Fibroblast of villous mesenchyme (primary cell): ENCODE measurements around the gene C6orf141. TPM values are rescaled to one million over a fixed set of nuclear protein-coding genes. Genes with fewer than 3 reads are reported as not detected.

Experiments
- DNase-seq: peaks from one replicate; pipeline ENCODE4 v3.0.0-alpha.2; 2010; ENCODE audit warnings: low read depth
- H3K4me3 ChIP-seq: 2 replicates; pipeline ENCODE4 v1.5.1; 2011; ENCODE audit warnings: low read depth, mild to moderate bottlenecking, low read length
- total RNA-seq: library from RNA; depleted of rRNA; stranded (reverse); fragments of >200 nt; gene quantifications from 2 replicates; pipeline ENCODE4 v1.2.3, GENCODE V29; 2012
- TF ChIP-seq, protein P1 (sequence below): IDR thresholded peaks from 2 replicates; pipeline ENCODE4 v1.5.1; 2012; ENCODE audit warnings: low read depth, mild to moderate bottlenecking, low read length; ENCODE audit not compliant: insufficient read depth

The C6orf141 gene
- total RNA-seq: 0.43 and 1.6 TPM in 2 replicates

DNA sequence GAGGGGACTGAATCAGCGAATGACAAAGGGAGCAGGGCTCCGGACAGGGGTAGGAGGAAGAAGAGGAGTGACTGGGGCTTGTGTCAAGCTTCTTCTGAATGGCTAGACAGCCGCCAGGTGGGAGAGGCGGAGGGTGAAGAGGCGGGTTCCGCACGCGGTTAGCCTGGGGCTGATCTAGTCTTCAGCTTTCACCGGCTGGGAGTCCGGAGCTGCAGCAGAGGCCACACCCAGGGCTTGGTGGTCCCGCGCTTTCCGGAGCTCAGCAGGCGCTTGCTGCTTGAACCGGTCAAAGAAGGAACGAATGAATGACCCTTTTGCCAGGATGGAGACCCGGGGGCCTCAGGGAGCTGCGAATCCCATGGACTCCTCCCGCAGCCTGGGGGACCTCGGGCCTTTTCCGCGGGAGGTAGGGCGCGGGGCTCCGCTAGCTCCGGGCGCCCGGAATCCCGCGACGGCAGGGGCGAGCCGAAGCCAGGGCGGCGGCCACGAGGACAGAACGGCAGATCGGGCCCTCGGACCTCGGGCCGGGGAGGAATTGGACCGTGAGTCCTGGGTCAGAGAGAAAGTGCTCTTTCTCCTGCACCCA lies at the start of gene C6orf141:
C6orf141 (plus strand) TSS at position 177 of the 586 bp plus-strand sequence; CDS start at position 302, 125 bp downstream.
- no peak for DNase-seq
- H3K4me3 ChIP-seq: peak within 1 kb of the TSS; percentile 64
- TF ChIP-seq, protein P1, sequence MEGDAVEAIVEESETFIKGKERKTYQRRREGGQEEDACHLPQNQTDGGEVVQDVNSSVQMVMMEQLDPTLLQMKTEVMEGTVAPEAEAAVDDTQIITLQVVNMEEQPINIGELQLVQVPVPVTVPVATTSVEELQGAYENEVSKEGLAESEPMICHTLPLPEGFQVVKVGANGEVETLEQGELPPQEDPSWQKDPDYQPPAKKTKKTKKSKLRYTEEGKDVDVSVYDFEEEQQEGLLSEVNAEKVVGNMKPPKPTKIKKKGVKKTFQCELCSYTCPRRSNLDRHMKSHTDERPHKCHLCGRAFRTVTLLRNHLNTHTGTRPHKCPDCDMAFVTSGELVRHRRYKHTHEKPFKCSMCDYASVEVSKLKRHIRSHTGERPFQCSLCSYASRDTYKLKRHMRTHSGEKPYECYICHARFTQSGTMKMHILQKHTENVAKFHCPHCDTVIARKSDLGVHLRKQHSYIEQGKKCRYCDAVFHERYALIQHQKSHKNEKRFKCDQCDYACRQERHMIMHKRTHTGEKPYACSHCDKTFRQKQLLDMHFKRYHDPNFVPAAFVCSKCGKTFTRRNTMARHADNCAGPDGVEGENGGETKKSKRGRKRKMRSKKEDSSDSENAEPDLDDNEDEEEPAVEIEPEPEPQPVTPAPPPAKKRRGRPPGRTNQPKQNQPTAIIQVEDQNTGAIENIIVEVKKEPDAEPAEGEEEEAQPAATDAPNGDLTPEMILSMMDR: no peak

DNA sequence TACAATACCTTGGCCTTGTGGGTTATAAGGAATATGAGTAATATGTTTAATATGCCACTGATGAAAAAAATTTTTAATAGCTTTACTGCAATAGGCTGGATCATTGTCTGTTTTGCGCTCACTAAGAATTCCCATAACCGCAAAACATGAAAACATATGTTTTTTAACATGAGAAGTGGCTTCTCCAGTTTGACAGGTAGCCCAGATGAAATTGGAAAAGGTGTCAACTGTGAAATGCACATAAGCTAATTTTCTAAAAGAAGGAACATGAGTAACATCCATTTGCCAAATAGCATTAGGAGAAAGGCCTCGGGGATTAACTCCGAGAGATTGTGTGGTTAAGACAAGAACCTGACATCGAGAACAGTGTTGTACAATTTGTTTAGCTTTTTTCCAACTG lies 45.8 kb upstream of the C6orf141 start:
- no peak for DNase-seq
- H3K4me3 ChIP-seq: no peak overlapping the region
- TF ChIP-seq, protein P1: no peak

DNA sequence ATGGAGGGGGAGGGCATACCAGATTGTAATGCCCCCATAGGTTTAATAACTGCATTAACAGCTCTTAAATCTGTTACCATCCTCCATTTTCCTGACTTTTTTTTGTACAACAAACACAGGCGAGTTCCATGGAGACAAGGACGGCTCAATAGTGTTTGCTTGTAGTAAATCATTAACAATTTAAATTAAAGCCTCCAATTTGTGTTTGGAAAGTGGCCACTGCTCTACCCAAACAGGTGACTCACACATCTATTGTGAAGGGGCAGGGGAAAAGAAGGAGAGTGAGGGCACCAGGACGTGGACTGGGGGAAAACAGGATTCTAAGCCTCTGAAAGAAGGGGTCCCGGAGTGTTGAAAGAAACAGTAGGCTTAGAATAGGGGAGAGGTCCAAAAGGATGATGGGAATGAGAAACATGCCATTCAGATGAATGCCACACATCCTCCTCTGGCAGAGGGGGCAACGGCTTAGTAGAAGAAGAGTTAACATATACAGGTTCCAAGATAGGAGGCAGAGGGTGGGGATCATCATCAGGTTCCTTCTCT lies 43.8 kb upstream of the C6orf141 start:
- TF ChIP-seq, protein P1: no peak
- DNase-seq: no peak
- no peak overlapping the region for H3K4me3 ChIP-seq

DNA sequence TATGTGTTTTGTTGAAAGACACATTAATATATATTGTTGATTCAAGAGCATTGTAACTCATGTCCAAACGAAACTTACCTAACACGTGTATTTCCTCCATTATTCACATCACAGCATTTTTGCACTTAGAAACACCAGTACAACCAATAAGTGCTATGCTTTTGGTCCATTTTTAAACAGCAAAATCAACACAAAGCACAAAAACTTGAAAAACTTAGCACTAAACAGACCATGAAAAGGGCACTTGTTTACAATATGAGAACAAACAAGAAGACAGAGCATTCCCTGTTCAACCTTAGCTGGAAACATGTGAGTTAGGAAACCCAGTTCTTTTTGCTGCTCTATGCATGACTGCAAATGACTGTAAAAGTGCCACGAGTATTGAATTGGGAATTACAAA lies 41.1 kb upstream of the C6orf141 start:
- DNase-seq: no peak
- TF ChIP-seq, protein P1: no peak

DNA sequence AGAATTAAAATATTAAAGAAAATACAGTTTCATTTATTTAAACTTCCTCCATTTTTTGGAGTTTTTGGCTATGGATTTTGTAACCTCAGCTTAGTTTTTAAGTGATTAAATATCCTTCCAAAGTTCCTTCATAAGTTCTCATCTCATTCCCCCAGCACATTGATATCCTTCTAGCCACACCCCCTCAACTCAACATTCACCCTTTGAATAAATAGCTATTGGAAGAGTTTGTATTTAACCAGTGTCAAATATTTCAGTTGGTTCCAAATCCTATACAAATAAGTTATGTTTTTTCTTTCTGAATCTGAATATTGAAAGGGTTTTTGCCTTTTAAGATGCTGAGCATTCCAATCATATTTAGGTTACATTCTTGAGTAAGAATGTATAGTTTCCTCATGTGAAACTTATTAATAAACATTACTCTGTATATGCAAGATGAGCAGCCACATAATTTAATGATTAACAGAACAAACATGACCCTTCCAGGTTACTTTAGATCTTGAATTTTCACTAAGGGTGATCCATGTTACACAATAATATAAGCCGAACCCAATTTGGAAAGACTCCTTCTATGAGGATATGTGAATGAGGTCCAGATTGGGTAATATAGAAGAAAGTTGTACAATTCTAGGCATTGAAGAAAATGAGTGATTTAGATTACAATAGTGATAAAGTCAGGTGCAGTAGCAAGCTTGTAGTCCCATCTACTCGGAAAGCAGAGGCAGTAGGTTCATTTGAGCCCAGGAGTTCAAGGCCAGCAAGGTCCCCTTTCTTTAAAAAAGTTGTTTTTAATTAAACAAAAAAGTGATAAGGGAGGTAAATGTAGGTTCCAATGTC lies 37.1 kb upstream of the C6orf141 start:
- H3K4me3 ChIP-seq: no peak overlapping the region
- TF ChIP-seq, protein P1: no peak
- DNase-seq: no peak

More for the DNA sequence above, 41.1 kb upstream of the C6orf141 start:
- no peak overlapping the region for H3K4me3 ChIP-seq

DNA sequence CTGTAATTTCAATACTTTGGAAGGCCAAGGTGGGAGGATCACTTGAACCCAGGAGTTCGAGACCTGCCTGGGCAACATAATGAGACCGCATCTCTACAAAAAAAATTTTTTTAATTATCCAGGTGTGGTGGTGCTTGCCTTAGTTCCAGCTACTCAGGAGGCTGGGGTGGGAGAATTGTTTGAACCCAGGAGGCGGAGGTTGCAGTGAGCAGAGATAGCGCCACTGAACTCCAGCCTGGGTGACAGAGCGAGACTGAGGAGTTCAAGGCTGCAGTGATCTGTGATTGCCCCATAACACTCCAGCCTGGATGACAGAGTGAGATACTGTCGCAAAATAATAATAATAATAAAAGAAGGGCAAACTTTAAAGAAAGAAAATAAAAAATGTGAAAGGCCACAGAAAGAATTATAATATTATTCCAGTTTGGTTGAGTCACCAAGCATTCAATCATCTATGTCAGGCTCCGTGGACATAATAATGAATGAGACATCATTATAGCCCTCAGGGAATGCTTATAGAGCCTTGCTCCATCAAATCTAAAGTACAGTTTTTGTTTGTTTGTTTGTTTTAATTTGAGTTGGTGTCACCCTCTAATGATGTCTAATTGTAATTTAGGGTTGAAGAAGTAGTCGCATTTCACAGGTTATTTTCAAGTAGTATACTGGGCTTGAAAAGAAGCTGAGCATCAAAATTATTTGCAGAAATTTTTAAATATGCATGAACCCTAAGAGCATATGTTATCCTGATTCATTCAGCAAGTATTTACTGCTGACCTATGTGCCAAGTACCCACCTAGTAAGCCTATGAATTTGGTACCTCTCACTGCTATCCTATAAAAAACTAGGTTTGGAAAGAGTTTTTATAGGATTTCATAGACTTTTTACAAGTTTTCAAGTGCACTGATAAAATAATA lies 35.6 kb upstream of the C6orf141 start:
- no peak for DNase-seq
- TF ChIP-seq, protein P1: no peak
- no peak overlapping the region for H3K4me3 ChIP-seq
